Progenitor cell of endocrine pancreas (in vitro differentiated cells): ENCODE results near the gene OLFM4. TPM values are rescaled to one million over a fixed set of nuclear protein-coding genes. Genes with fewer than 3 reads are reported as not detected.

Experiments
- DNase-seq: peaks from one replicate; pipeline ENCODE4 v3.0.0; 2021; ENCODE audit warnings: low spot score; ENCODE audit not compliant: unreplicated experiment
- H3K27ac Mint-ChIP-seq: 2 replicates; pipeline ENCODE4 v1.8.0; 2021; ENCODE audit warnings: mild to moderate bottlenecking, moderate library complexity, mixed read lengths
- H3K27me3 Mint-ChIP-seq: 2 replicates; pipeline ENCODE4 v1.8.0; 2021; ENCODE audit warnings: mixed read lengths
- H3K36me3 Mint-ChIP-seq: 2 replicates; pipeline ENCODE4 v1.8.0; 2022; ENCODE audit warnings: mixed read lengths; ENCODE audit not compliant: insufficient read depth
- H3K4me1 Mint-ChIP-seq: 2 replicates; pipeline ENCODE4 v1.8.0; 2021; ENCODE audit warnings: low read depth, mixed read lengths
- H3K4me3 Mint-ChIP-seq: 2 replicates; pipeline ENCODE4 v1.8.0; 2021; ENCODE audit warnings: low read depth, mild to moderate bottlenecking, moderate library complexity, mixed read lengths
- H3K9me3 Mint-ChIP-seq: 2 replicates; pipeline ENCODE4 v1.8.0; 2021; ENCODE audit warnings: low read depth, mixed read lengths
- long read RNA-seq: library from polyadenylated mRNA; unstranded; transcript quantifications from one replicate; pipeline ENCODE4 v2.0.0, GENCODE V29; 2020
- total RNA-seq: library from RNA; stranded (reverse); gene quantifications from 2 replicates; pipeline ENCODE4 v1.2.1, GENCODE V29; 2021
- TF ChIP-seq, protein P1 (sequence below): fragments of 200-600 bp; sonication (generic); IDR thresholded peaks from one replicate; pipeline ENCODE4 v1.5.0; 2021; ENCODE audit warnings: antibody characterized with exemption, mild to moderate bottlenecking; ENCODE audit not compliant: unreplicated experiment

Gene OLFM4, protein sequence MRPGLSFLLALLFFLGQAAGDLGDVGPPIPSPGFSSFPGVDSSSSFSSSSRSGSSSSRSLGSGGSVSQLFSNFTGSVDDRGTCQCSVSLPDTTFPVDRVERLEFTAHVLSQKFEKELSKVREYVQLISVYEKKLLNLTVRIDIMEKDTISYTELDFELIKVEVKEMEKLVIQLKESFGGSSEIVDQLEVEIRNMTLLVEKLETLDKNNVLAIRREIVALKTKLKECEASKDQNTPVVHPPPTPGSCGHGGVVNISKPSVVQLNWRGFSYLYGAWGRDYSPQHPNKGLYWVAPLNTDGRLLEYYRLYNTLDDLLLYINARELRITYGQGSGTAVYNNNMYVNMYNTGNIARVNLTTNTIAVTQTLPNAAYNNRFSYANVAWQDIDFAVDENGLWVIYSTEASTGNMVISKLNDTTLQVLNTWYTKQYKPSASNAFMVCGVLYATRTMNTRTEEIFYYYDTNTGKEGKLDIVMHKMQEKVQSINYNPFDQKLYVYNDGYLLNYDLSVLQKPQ
- total RNA-seq = not detected in 2 replicates
- long read RNA-seq, partial matches to known transcripts = 0 of 1 reads
- long read RNA-seq, other reads (novel, unspliced or antisense) = 0 of 1 reads

DNA sequence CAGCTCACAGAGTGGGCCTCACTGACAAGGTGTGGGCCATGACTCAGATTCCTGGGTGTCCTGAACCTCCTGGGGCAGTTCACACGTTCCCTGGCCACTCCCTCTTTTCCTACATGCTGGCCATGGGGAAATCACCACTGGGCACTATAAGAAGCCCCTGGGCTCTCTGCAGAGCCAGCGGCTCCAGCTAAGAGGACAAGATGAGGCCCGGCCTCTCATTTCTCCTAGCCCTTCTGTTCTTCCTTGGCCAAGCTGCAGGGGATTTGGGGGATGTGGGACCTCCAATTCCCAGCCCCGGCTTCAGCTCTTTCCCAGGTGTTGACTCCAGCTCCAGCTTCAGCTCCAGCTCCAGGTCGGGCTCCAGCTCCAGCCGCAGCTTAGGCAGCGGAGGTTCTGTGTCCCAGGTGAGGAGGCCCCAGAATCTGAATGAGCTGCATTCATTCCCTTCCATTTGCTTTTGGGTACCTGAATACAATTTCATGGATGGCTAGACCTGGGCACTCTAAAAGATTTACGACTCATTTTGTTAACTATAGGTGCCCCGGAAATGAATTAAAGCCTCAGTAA is at the start of gene OLFM4:
OLFM4 (plus strand) TSS at position 177 of the 567 bp plus-strand sequence; CDS start at position 201, 24 bp downstream.
- no peak for DNase-seq
- Mint-ChIP-seq H3K4me1 (no peaks in the 10 kb centered on the region), H3K27me3 (no peaks in the 10 kb centered on the region), H3K27ac (no peak within 1 kb of the TSS), H3K9me3 (no peaks in the 10 kb centered on the region), H3K4me3 (no peak within 1 kb of the TSS), H3K36me3 (no peaks in the 10 kb centered on the region)
- TF ChIP-seq, protein P1, sequence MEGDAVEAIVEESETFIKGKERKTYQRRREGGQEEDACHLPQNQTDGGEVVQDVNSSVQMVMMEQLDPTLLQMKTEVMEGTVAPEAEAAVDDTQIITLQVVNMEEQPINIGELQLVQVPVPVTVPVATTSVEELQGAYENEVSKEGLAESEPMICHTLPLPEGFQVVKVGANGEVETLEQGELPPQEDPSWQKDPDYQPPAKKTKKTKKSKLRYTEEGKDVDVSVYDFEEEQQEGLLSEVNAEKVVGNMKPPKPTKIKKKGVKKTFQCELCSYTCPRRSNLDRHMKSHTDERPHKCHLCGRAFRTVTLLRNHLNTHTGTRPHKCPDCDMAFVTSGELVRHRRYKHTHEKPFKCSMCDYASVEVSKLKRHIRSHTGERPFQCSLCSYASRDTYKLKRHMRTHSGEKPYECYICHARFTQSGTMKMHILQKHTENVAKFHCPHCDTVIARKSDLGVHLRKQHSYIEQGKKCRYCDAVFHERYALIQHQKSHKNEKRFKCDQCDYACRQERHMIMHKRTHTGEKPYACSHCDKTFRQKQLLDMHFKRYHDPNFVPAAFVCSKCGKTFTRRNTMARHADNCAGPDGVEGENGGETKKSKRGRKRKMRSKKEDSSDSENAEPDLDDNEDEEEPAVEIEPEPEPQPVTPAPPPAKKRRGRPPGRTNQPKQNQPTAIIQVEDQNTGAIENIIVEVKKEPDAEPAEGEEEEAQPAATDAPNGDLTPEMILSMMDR = no peak

DNA sequence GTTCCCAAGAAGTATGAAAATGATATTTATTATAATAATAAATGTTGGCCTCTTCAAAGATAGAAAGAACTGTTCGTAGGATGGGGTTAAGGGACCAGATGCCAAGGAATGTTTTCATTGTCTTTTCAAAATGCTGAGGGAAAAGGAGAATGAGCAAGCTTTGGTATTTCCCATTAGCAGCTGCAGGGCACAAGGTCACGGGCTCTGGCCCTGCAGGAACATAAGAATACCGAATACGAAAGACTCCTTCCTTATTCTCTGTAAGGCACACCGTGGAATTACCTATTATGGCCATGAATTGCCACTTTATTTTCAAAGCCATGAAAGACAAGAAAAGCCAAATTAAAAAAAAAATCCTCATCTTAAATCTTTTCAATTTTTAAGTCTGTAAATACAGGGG is 49.6 kb upstream of the OLFM4 start:
- Mint-ChIP-seq H3K4me1 (no peaks in the 10 kb centered on the region), H3K27me3 (peaks cover 16% of the 10 kb centered on the region), H3K9me3 (no peaks in the 10 kb centered on the region), H3K36me3 (no peaks in the 10 kb centered on the region), H3K27ac (no peak overlapping the region), H3K4me3 (no peak overlapping the region)
- TF ChIP-seq, protein P1 = no peak
- no peak for DNase-seq

DNA sequence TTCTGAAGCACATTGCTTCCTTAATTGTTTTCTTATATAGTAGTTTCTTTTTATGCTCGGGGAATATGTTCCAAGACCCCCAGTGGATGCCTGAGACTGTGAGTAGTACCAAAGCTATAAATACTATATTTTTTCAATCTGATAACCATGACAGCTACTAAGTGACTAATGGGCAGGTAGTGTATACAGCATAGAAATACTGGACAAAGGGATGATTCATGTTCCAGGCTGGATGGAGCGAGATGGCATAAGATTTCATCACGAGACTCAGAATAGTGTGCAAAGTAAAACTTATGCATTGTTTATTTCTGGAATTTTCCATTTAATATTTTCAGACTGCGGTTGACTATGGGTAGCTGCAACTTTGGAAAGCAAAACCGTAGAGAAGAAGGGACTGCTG is 47.9 kb upstream of the OLFM4 start:
- no peak overlapping the region for H3K4me3 Mint-ChIP-seq
- DNase-seq = no peak
- peaks cover 11% of the 10 kb centered on the region for H3K27me3 Mint-ChIP-seq
- TF ChIP-seq, protein P1 = no peak
- no peak overlapping the region for H3K27ac Mint-ChIP-seq
- H3K36me3 Mint-ChIP-seq = no peaks in the 10 kb centered on the region
- no peaks in the 10 kb centered on the region for H3K4me1 Mint-ChIP-seq
- no peaks in the 10 kb centered on the region for H3K9me3 Mint-ChIP-seq

DNA sequence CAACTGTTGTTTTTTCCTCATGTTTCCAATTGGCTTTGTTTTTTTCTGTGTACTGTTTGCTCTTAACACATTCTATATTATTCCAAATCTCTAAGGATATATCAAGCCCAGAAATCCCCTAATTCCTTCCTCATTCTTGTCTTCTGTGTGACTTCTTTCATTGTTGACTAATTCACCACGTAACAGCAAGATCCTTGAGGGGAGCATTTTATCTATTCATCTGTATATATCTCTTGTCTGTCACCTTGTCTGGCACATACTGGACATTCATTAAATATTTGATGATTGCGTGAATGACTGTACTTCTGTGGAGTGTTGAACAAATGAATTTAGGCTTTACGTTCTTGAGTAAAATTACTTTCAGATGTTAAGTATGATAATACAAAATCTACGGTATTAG is 44.8 kb upstream of the OLFM4 start:
- Mint-ChIP-seq H3K27me3 (peaks cover 8% of the 10 kb centered on the region), H3K36me3 (no peaks in the 10 kb centered on the region), H3K4me3 (no peak overlapping the region), H3K27ac (no peak overlapping the region), H3K9me3 (no peaks in the 10 kb centered on the region), H3K4me1 (no peaks in the 10 kb centered on the region)
- TF ChIP-seq, protein P1 = no peak
- no peak for DNase-seq

DNA sequence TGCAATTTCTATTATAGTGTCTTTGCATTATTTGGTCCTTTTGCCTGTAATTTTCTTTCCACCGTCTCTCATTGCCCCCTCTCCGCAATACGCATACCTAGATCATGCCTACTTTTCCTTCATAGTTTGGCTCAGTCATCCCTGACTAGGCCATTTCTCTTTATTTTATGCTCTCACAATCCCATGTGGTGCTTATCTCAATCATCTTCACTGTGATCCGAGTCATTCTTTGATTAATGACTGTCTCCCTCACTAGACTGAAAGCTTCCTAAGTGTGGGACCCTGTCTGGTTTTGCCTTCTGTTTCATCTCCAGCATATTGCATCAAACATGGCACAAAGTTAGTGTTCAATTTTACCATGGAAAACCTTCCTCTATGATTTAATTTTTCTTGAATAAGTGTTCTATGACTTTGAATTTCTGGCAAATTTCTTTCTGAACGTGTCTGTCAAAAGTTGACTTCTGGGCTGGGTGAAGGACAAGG is 43.7 kb upstream of the OLFM4 start:
- H3K27ac Mint-ChIP-seq = no peak overlapping the region
- H3K4me3 Mint-ChIP-seq = no peak overlapping the region
- H3K36me3 Mint-ChIP-seq = no peaks in the 10 kb centered on the region
- H3K27me3 Mint-ChIP-seq = peaks cover 8% of the 10 kb centered on the region
- H3K4me1 Mint-ChIP-seq = no peaks in the 10 kb centered on the region
- no peak for DNase-seq
- TF ChIP-seq, protein P1 = no peak
- no peaks in the 10 kb centered on the region for H3K9me3 Mint-ChIP-seq
